ENCODE data around the gene HMGXB3. TPM values are rescaled to one million over a fixed set of nuclear protein-coding genes. Genes with fewer than 3 reads are reported as not detected.

HMGXB3 gene
- total RNA-seq, 2 donors from 2014 or later: 31.9 to 40.8 TPM

- no peak for ATAC-seq
- H3K27ac Mint-ChIP-seq: no peak within 1 kb of the TSS
- peaks cover 74% of the 10 kb centered on the region for H3K27me3 Mint-ChIP-seq
- H3K36me3 Mint-ChIP-seq (ENCODE audit: low read depth): peaks cover 5% of the 10 kb centered on the region
- no peaks in the 10 kb centered on the region for H3K9me3 ChIP-seq (ENCODE audit: control insufficient read depth, low read length, poor library complexity, severe bottlenecking)
- DNase-seq: no peak
- peaks cover 12% of the 10 kb centered on the region for H3K4me1 Mint-ChIP-seq
- peak within 1 kb of the TSS; percentile 61 for H3K4me3 Mint-ChIP-seq
Measured at GRCh38 chr5:150085950-150086715, 85.6 kb downstream of the HMGXB3 start, which contains the start of gene CSF1R. Gene CSF1R (minus strand): TSS chr5:150086554. CDS start chr5:150086427, 127 bp downstream.

GRCh38 chr5:150092159-150092787 lies 91.7 kb downstream of the HMGXB3 start:
- Mint-ChIP-seq H3K36me3 (ENCODE audit: low read depth) (peaks cover 2% of the 10 kb centered on the region), H3K4me3 (no peak overlapping the region), H3K4me1 (no peaks in the 10 kb centered on the region), H3K27me3 (peaks cover 47% of the 10 kb centered on the region), H3K27ac (no peak overlapping the region)
- H3K9me3 ChIP-seq (ENCODE audit: control insufficient read depth, low read length, poor library complexity, severe bottlenecking): no peaks in the 10 kb centered on the region
- ATAC-seq (no peak), DNase-seq (no peak)

- H3K4me3 Mint-ChIP-seq: no peak overlapping the region
- no peaks in the 10 kb centered on the region for H3K36me3 Mint-ChIP-seq (ENCODE audit: low read depth)
- H3K4me1 Mint-ChIP-seq: no peaks in the 10 kb centered on the region
- no peak overlapping the region for H3K27ac Mint-ChIP-seq
- DNase-seq: no peak
- H3K9me3 ChIP-seq (ENCODE audit: control insufficient read depth, low read length, poor library complexity, severe bottlenecking): peaks cover 3% of the 10 kb centered on the region
- H3K27me3 Mint-ChIP-seq: peaks cover 16% of the 10 kb centered on the region
- ATAC-seq: no peak
Measured at GRCh38 chr5:150097152-150097551, 96.6 kb downstream of the HMGXB3 start.

DNA sequence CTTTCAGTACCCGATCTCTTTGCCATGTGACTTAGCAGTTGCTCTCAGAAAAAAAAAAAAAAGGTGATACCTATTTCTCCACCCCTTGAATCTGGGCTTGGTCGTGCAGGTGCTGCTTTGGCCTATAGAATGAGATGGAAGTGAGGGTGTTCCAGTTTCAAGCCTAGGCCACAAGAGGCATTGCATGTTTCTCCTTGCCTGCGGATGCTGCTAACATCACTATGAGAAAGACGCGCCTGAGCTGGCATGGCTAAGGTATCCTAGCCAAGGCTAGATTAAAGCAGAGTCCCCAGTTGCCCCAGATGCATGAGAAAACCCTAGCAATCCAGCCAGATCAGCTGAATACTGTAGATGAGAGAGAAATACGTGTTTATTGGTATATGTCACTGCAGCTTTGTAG lies 100.5 kb downstream of the HMGXB3 start:
- H3K27ac Mint-ChIP-seq: no peak overlapping the region
- peaks cover 2% of the 10 kb centered on the region for H3K36me3 Mint-ChIP-seq (ENCODE audit: low read depth)
- H3K4me1 Mint-ChIP-seq: peaks cover 4% of the 10 kb centered on the region
- DNase-seq: no peak
- H3K4me3 Mint-ChIP-seq: no peak overlapping the region
- ATAC-seq: no peak
- H3K27me3 Mint-ChIP-seq: no peaks in the 10 kb centered on the region
- H3K9me3 ChIP-seq (ENCODE audit: control insufficient read depth, low read length, poor library complexity, severe bottlenecking): peaks cover 3% of the 10 kb centered on the region

Other genes starting within 250 kb of the HMGXB3 start
- gene PDE6A, start 55.9 kb upstream of the HMGXB3 start, total RNA-seq: not detected
- gene SLC26A2, start 40.0 kb upstream of the HMGXB3 start, total RNA-seq: 1 to 10 TPM; 4.6 to 5.2 TPM
- 1 to 10 TPM; 1.4 to 2.0 TPM for gene TIGD6, start 85 bp upstream of the HMGXB3 start, total RNA-seq
- 1 to 10 TPM; 2.7 to 3.4 TPM for gene CSF1R, start 85.8 kb downstream of the HMGXB3 start, total RNA-seq
- gene PDGFRB, start 155.1 kb downstream of the HMGXB3 start, total RNA-seq: under 1 TPM in 1 of 2 donors, not detected in 1; 0.57 TPM
- gene CDX1, start 166.0 kb downstream of the HMGXB3 start, total RNA-seq: not detected
- gene SLC6A7, start 189.3 kb downstream of the HMGXB3 start, total RNA-seq: not detected